ENCODE measurements around the gene HLA-DQA2.
A peak's percentile ranks its signal among the peaks of the same experiment; 100 is the strongest.
"Not testable (repeated sequence)": the region's sequence is repeated elsewhere in the genome, so short reads cannot be mapped to it uniquely, and the experiment has no call there.

HLA-DQA2 gene

GRCh38 chr6:32782923-32783322, 41.7 kb downstream of the HLA-DQA2 start:
- DNase-seq, result not testable (repeated sequence)

GRCh38 chr6:32785781-32786533, 44.8 kb downstream of the HLA-DQA2 start:
- DNase-seq, result peak; percentile 36

GRCh38 chr6:32790306-32790705, 49.1 kb downstream of the HLA-DQA2 start:
- no peak for DNase-seq

- DNase-seq, result no peak
These were observed 51.8 kb downstream of the HLA-DQA2 start for GRCh38 chr6:32792901-32793435.

GRCh38 chr6:32794510-32794909, 53.3 kb downstream of the HLA-DQA2 start:
- DNase-seq, result no peak

Measured in NCI-H2081 treated with DMSO at 0.1 percent for 48 hours (cell line).